Peyer's patch (tissue), 4 donors: ENCODE measurements around the gene CENPX.
A peak's percentile ranks its signal among the peaks of the same experiment; 100 is the strongest.

Experiments
- POLR2A ChIP-seq, 2 donors: fragments of 450-650 bp; IDR thresholded peaks; one replicate each; pipeline ENCODE4 v1.5.1; 2017; ENCODE audit warnings: antibody characterized with exemption in 2 of 2, mild to moderate bottlenecking in 2 of 2, moderate library complexity in 2 of 2
- TF ChIP-seq, protein P1 (sequence below), 6 experiments: fragments of 450-650 bp in 4 of 6; fragments of 200-600 bp in 2 of 6; sonication (generic) in 1 of 6; IDR thresholded peaks; one replicate each; pipeline ENCODE4 v1.5.1; 2017 to 2019; ENCODE audit warnings: antibody characterized with exemption in 6 of 6, mild to moderate bottlenecking in 3 of 6, moderate library complexity in 1 of 6

DNA sequence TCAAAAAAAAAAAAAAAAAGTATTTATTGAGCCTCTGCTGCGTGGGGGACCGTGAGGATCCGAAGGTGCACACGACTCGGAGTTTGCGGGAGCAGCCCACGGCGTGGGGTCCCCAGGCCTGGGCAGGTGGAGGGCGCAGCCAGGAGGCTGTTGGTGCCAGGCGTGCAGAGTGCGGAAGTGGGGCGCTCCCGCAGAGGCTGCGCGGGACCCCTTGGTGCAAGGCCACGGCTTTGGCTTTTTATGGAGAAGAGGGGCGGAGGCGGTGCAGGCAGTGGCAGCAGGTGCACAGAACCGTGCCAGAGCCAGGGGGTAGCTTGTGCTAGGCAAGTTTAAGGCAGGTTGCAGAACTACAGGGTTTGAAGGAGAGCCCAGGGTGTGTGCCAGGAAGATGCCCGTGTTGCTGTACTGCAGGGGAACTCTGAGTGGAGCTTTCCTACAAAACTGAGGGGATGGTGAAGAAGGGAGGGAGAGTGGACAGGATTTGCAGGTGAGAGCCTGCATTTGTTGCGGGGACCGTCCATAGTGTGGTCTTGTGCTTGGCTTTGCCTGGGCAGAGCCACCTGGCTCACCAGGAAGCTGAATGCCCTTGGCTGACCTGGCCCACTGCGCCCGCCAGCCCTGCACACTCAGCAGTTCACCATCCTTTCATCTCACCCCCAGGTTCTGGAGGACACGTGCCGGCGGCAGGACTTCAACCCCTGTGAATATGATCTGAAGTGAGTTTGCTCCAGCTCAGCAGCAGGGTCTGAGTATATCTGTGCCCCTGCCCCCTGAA is 44.0 kb downstream of the CENPX start:
- peak in 1 of 2 donors; percentile 12 for TF ChIP-seq POLR2A (IDR thresholded peaks at IDR 0.05)
- TF ChIP-seq, protein P1, sequence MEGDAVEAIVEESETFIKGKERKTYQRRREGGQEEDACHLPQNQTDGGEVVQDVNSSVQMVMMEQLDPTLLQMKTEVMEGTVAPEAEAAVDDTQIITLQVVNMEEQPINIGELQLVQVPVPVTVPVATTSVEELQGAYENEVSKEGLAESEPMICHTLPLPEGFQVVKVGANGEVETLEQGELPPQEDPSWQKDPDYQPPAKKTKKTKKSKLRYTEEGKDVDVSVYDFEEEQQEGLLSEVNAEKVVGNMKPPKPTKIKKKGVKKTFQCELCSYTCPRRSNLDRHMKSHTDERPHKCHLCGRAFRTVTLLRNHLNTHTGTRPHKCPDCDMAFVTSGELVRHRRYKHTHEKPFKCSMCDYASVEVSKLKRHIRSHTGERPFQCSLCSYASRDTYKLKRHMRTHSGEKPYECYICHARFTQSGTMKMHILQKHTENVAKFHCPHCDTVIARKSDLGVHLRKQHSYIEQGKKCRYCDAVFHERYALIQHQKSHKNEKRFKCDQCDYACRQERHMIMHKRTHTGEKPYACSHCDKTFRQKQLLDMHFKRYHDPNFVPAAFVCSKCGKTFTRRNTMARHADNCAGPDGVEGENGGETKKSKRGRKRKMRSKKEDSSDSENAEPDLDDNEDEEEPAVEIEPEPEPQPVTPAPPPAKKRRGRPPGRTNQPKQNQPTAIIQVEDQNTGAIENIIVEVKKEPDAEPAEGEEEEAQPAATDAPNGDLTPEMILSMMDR (IDR thresholded peaks at IDR 0.05): no peak
